ENCODE measurements around the gene MICAL2. TPM values are rescaled to one million over a fixed set of nuclear protein-coding genes. Genes with fewer than 3 reads are reported as not detected.

Gene MICAL2
- total RNA-seq, 1 donor from 2014 or later = 4.4 TPM

GRCh38 chr11:12295943-12296342 is 185.6 kb downstream of the MICAL2 start:
- H3K27me3 Mint-ChIP-seq (ENCODE audit: unreplicated experiment) = peaks cover 6% of the 10 kb centered on the region
- H3K4me1 Mint-ChIP-seq (ENCODE audit: low read depth, unreplicated experiment) = peaks cover 5% of the 10 kb centered on the region
- H3K36me3 Mint-ChIP-seq (ENCODE audit: unreplicated experiment) = no peaks in the 10 kb centered on the region
- no peak overlapping the region for H3K27ac Mint-ChIP-seq (ENCODE audit: unreplicated experiment)
- no peak overlapping the region for H3K4me3 Mint-ChIP-seq (ENCODE audit: unreplicated experiment)
- no peak for TF ChIP-seq CTCF (IDR thresholded peaks at IDR 0.05; ENCODE audit: partially characterized antibody, unreplicated experiment)
- H3K9me3 Mint-ChIP-seq (ENCODE audit: unreplicated experiment) = peaks cover 2% of the 10 kb centered on the region
- no peak for DNase-seq

GRCh38 chr11:12298610-12299009 is 188.2 kb downstream of the MICAL2 start:
- no peak for DNase-seq
- Mint-ChIP-seq H3K27me3 (ENCODE audit: unreplicated experiment) (peaks cover 1% of the 10 kb centered on the region), H3K36me3 (ENCODE audit: unreplicated experiment) (no peaks in the 10 kb centered on the region), H3K9me3 (ENCODE audit: unreplicated experiment) (no peaks in the 10 kb centered on the region), H3K27ac (ENCODE audit: unreplicated experiment) (no peak overlapping the region), H3K4me1 (ENCODE audit: low read depth, unreplicated experiment) (no peaks in the 10 kb centered on the region), H3K4me3 (ENCODE audit: unreplicated experiment) (no peak overlapping the region)
- no peak for TF ChIP-seq CTCF (IDR thresholded peaks at IDR 0.05; ENCODE audit: partially characterized antibody, unreplicated experiment)

- no peaks in the 10 kb centered on the region for H3K36me3 Mint-ChIP-seq (ENCODE audit: unreplicated experiment)
- H3K9me3 Mint-ChIP-seq (ENCODE audit: unreplicated experiment) = no peaks in the 10 kb centered on the region
- no peak overlapping the region for H3K4me3 Mint-ChIP-seq (ENCODE audit: unreplicated experiment)
- no peak overlapping the region for H3K27ac Mint-ChIP-seq (ENCODE audit: unreplicated experiment)
- DNase-seq = no peak
- H3K4me1 Mint-ChIP-seq (ENCODE audit: low read depth, unreplicated experiment) = no peaks in the 10 kb centered on the region
- no peaks in the 10 kb centered on the region for H3K27me3 Mint-ChIP-seq (ENCODE audit: unreplicated experiment)
- no peak for TF ChIP-seq CTCF (IDR thresholded peaks at IDR 0.05; ENCODE audit: partially characterized antibody, unreplicated experiment)
Observed at GRCh38 chr11:12301379-12301778, 191.0 kb downstream of the MICAL2 start.

GRCh38 chr11:12303421-12304149 is 193.2 kb downstream of the MICAL2 start:
- H3K36me3 Mint-ChIP-seq (ENCODE audit: unreplicated experiment) = no peaks in the 10 kb centered on the region
- H3K27ac Mint-ChIP-seq (ENCODE audit: unreplicated experiment) = no peak overlapping the region
- no peaks in the 10 kb centered on the region for H3K27me3 Mint-ChIP-seq (ENCODE audit: unreplicated experiment)
- no peaks in the 10 kb centered on the region for H3K4me1 Mint-ChIP-seq (ENCODE audit: low read depth, unreplicated experiment)
- no peak for DNase-seq
- no peak overlapping the region for H3K4me3 Mint-ChIP-seq (ENCODE audit: unreplicated experiment)
- TF ChIP-seq CTCF (IDR thresholded peaks at IDR 0.05; ENCODE audit: partially characterized antibody, unreplicated experiment) = no peak
- H3K9me3 Mint-ChIP-seq (ENCODE audit: unreplicated experiment) = no peaks in the 10 kb centered on the region

- no peak for TF ChIP-seq CTCF (IDR thresholded peaks at IDR 0.05; ENCODE audit: partially characterized antibody, unreplicated experiment)
- Mint-ChIP-seq H3K36me3 (ENCODE audit: unreplicated experiment) (no peaks in the 10 kb centered on the region), H3K4me1 (ENCODE audit: low read depth, unreplicated experiment) (no peaks in the 10 kb centered on the region), H3K27ac (ENCODE audit: unreplicated experiment) (no peak overlapping the region), H3K4me3 (ENCODE audit: unreplicated experiment) (no peak overlapping the region), H3K9me3 (ENCODE audit: unreplicated experiment) (no peaks in the 10 kb centered on the region), H3K27me3 (ENCODE audit: unreplicated experiment) (no peaks in the 10 kb centered on the region)
- no peak for DNase-seq
Observed at GRCh38 chr11:12306830-12307229, 196.4 kb downstream of the MICAL2 start.

Data from glutamatergic neuron (in vitro differentiated cells).